ENCODE results near the gene TUBE1.

The TUBE1 gene

DNA sequence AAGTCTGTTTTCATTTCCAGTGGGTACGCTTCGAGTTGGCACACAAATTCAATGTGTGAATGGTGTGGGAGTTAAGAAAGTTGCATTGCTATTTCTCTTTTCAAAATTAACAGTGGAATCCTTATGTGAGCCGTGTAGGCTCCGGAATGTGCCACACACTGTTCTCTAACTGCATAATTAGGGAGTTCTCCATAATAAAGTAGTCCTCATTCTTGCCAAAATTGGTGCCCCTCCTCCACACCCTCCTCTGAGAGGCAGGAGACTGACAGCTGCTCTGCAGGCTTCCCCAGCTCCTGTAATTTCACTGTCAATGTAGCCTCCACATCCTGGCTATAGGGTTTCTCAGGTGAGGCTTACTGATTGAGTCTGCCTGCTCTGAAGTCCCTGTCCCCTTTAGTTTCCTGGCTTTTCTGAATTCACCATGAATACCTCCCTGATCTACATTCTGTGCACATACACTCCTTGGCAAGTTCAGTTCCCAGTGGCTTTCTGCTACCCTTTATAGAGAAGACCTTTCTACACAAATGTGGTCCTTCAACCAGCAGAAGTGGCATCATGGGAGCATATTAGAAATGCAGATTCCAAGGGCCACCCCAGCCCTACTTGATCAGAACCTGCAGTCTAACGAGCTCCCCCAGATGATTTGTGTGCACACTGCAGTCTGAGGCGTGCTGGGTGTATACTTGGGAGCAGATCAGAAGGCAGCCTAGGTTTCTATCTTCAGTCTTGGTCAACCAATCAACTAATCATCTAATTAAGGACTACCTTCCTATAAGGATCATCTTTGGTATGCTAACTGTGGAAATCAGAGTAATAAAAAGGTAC, 53.3 kb downstream of the TUBE1 start:
- no peak for DNase-seq

DNA sequence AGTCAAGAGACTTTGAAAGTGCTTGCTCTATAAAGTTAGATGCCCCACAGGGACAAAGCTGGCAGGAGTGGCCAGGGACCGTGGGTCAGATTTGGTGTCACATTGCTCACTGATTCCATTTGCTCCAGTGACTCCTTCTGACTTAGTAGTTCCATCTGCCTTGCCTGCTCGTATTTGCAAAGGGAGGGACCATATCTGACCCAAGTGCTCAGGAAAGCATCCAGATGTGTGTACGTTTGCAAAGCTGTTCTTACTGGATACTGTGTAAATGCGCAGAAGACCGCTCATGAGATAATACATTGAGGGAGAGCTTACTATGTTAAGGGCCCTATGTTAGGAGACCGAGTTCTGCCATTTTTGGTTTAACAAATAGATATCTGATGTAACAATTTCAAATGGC, 54.6 kb downstream of the TUBE1 start:
- DNase-seq: no peak

DNA sequence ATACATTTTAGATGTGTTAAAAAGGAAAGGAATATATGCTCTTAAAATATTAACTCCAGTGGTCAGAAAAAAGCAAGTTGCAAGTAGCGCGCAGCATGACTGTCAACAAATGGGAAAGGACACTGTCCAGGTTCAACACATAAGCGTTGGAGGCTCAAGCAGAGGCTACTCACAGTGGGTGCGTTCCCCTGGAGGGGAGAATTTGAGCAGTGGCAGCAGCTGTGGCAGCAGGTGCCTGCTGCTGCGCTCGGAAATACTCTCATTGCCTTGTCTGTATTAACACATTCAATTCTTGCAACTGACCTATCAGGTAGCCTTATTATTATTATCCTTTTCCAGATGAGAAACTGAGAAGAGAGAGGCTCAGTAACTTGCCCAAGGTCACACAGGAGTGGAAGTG, 55.3 kb downstream of the TUBE1 start:
- no peak for DNase-seq

DNA sequence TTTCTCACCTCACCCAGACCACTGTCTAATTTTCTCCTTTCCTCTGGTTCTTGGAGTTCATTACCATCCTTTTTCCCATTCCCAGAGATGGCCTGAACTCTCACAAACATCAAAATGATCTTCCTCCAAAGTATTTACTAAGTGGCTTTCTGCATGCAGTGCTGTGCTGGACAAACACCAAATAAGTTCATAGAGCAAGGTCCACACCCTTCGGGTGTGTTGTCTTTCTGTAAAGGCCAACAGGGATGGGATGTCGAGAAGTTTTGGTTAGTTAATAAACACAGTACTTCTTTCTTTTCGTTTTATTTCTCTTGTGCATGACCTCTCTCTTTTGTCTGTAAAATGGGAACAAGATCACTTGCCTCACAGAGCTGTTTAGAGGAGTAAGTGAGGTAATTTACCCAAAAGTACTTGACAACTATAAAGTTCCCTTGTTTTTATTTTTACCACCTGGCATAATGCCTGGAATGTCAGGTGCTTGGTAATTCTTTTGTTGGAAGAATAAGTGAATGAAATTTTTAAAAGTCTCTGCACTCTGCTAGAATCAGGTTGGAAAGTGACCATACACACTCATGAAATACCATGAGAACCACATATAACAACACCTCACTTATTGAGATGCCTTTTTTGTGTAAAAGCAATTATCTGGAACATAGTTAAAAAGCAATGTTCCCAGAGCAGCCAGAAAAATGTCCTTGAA, 56.2 kb downstream of the TUBE1 start:
- no peak for DNase-seq

DNA sequence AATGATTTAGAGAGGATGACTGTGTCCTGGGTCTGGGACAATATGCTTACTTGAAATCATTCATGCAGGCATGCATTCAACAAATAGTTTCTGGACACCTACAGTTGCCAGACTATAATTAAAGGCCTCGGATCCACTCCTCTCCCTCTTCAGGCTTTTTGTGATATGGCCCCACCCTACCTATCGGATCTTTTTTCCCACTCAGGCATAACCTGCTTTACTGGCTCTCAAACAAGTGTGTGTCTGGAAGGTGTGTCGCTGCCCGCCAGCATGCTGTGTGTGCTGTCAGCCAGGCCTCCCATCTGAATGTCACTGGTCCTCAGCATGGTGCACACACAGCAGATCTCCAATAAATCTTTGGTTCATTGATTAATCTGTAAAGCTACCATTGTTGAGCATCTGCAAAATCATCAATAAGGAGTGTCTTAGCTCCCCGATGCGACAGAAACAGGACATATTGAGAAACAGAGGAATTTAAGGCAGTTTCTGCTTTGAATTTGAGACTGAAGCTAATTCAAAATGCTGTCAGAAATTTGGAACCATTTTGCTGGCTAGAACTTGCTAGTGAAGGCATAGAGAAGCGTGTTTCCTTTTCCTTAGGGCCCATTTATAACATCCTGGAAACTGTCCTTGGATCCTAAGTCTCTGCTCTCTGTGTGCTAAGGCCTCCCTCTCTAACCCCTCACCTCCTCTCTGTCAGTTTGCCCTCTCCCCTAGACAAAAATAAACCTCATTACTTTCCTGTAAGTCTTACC, 56.9 kb downstream of the TUBE1 start:
- no peak for DNase-seq

DNA sequence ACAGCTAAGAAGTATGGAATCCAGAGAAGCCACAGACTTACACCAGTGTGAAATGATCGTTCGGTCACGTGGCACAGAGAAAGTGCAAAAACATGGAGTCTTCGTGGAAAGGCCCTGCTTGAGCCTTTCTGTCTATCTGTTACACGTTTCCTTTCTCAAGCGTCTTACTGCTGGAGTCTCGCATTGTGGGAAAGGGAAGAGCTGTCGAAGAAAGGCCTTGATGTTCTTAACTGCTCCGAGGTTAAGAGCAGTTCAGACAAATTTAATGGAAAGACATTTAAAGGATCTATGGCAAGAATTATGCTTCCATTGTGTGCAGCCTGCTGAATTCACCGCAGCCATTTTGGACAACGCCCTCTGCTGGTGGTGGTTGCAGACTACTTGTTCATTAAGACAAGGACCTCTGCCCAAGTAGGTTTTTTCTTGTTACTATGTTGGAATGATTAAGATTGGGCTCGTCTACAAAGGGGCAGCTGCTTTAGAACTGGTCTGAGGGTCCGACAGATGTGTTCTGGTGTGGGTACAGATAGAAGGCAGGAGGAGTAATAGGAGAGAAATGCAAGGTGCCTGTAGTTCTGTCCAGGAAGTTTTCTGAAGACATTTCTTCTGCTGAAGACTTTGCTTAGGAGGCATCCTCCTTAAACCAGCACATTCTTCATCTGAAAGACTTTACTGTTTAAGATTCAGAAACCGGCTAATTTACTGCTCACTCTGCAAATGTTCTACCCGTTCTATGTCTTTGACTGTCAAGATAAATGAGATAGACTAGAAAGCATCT, 58.0 kb downstream of the TUBE1 start:
- DNase-seq: no peak

DNA sequence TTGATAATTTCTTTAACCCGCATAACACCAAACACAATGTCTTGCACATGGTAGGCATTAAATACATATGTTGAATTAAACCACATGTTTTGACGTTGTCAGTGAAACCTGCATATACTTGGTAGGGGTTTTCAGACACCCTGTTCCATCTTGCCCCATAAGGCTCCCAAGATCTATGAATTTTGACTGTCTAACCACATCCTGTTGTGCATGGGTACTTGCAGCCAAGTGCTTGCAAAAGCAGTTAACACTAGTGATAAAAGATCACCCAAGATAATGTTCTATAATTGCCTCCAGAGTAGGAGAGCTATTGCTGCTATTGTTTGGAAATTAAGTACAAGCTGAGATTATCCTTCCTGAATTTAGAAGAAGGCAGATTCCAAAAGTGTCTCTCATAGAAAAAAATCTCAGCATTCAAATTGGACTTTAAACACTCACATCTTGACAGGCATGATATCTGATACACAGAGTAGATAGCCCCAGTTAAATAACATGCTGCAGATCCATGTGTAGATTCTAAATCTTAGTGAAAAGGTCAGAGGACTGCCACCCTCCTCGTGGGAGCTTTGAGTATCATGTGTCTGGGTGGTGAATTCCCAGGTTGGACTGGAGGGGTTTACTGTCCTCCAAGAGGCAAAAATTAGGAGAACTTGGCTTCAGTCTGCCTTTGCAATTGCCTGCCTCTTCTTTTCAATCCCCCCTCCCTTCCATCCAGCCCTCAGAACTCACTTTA, 59.2 kb downstream of the TUBE1 start:
- DNase-seq: no peak

DNA sequence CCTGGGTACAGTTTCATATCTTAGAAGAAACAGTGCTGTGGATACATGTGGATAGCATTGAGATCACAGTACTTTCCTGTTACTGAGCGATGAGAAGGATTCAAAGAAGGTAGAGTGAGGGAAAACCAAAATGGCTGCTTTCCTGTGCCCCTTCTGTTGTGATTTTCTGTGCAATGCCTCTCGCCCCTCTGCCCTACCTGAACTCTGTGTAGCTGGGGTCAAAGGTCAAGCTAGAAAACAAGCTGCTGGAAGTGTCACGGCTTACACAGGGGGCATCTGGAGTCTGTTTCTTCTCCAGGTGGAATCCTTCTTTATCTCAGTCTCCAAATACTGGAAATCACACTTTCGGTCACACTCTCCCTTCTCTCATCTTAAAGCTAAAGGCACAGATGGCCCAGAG, 60.3 kb downstream of the TUBE1 start:
- DNase-seq: no peak

DNA sequence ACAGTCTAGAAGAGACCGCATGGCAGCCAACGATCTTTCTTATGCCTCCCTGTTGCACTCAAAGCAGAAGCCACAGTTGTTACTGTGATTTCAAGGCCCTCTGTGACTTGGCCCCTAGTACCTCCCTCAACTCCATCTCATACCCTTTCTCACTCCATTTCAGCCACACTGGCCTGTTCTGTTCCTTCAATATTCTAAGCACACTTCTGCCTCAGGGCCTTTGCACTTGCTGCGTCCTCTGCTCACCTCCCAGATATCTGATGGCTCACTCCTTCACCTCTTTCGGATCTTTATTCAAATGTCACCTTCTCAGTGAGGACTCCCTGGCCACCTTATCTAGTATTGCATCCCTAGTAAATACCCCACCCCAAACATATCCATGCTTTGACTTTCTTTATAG, 62.8 kb downstream of the TUBE1 start:
- DNase-seq: no peak

DNA sequence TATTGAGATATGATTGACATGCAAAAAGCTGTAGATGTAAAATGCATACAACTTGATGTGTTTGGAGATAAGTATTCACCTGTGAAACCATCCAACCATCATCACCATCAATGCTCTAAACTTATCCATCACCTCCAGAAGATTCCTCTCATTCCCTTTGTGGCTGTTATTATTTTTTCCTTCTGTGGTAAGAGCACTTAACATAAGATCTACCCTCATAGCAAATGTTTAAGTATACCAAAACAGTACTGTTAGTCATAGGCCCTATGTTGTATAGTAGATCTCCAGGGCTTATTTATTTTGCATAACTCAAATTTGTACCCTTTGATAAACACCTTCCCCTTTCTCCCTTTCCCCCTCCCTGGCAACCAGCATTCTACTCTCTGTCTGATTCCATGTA, 64.5 kb downstream of the TUBE1 start:
- DNase-seq: no peak

DNA sequence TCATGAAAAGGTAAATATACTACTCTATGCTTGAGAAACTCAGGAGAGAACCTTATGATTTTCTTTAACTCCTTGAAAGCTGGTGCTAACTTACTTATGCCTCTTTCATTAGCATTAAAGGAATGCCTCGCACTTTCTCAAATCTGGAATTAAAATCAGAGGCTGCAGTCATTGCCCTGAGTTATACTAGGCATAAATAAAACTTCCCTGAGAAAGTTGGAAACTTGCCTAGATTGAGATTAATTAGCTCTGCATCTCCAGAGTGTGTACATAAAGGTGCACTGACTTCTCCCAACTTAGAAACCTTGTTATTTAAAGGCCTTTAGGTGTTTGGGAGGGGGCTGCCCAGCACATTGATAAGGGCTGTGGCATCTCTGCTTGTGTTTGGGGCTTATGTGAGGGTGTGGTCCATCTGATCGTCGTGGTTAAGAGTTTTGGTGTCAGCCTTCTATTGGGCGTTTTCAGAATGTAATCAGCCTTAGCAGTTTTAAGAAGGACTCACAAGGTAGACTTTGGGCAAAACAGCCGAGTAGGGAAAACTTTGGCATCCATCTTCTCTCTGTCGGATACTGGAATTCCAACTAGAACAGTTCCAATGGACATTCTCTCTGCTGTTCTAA, 65.5 kb downstream of the TUBE1 start:
- no peak for DNase-seq

Data from NCI-H524 treated with DMSO at 0.1 percent for 48 hours (cell line).